ENCODE results near the gene ACAT1.
"Not testable (repeated sequence)": the region's sequence is repeated elsewhere in the genome, so short reads cannot be mapped to it uniquely, and the experiment has no call there.

ACAT1 gene

GRCh38 chr11:108147150-108147549 lies 25.8 kb downstream of the ACAT1 start:
- DNase-seq (ENCODE audit: low spot score): no peak

DNA sequence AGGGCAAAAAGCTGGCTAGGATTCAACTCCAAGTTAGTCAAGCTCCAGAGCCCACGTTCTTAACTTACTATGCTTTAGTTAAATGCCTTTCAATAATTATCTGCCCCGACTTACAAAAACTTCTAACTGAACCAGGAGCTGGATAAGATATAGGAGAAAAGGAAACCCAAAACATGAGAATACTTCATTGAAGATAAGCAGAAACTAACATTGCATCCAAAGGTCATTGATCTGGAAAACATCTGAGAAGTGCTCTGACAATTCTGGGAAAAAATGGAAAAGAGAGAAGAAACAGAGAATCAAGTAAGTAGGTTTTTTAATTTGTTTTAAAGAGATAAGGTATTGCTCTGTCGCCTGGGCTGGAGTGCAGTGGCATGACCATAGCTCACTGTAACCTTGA lies 27.2 kb downstream of the ACAT1 start:
- no peak for DNase-seq (ENCODE audit: low spot score)

- no peak for DNase-seq (ENCODE audit: low spot score)
These were observed 33.2 kb downstream of the ACAT1 start for GRCh38 chr11:108154591-108154990.

DNA sequence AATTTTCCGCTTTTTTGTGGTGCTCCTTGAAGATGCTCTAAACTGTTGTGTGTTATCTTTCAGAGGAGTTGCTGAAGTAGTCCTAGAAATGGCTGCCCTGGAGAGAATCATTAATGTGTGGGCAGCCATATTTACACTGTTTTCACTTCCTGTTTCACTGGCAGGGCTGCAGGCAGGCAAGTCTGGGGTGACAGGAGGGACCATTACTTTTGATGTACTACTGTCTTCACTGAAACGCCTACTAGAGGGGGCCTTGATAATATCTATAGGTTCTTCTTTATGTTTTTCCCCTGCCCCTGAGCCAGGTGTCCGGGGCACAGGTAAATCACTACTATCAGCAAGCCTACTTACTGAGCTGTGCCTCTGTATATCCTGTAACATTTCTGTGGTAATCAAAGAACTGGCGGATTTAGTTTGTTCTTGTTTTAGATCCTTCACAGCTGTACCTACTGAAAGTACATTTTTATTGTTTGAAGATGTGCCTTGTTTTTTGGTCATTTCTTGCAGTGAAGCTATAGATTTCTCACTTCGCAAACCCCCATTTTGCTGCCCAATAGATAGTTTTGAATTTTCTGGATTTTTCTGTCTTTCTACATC lies 39.7 kb downstream of the ACAT1 start:
- DNase-seq (ENCODE audit: low spot score): no peak

GRCh38 chr11:108162878-108163277 lies 41.5 kb downstream of the ACAT1 start:
- DNase-seq (ENCODE audit: low spot score): not testable (repeated sequence)

DNA sequence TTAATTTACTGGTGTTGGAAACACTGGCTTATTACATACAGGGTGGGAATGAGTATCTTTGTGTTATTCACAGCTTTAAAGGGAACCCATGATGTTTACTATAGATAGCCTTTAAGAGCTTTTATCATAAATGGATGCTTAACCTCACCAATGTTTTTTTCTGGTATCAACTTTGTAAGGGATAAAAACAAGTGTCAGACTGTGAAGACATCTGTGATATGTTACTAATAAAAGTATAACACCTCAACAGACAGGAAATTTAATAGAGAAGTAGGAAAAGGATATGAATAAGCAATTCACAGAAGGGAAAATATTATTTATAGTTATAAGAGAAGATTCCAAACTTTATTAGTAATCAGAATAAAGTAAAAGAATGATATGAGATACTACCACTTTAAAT lies 46.3 kb downstream of the ACAT1 start:
- peak; percentile 16 for DNase-seq (ENCODE audit: low spot score)

DNA sequence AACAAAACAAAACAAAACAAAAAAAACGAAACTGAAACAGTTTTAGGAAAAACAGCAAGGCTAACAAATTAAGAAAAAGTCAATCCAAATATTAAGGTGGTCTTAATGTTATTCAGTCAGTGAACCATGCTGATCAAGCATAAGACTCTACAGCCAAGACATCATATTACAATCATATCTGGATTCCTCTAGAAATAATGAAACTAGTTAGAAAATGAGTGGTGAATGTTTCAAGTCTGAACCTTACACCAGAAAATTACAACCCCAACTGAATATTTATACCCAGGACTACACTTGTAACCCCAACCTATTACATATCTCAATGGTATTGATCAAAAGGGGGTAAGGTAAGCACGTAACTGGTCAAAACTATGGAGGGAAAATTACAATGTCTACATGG lies 48.8 kb downstream of the ACAT1 start:
- no peak for DNase-seq (ENCODE audit: low spot score)

DNA sequence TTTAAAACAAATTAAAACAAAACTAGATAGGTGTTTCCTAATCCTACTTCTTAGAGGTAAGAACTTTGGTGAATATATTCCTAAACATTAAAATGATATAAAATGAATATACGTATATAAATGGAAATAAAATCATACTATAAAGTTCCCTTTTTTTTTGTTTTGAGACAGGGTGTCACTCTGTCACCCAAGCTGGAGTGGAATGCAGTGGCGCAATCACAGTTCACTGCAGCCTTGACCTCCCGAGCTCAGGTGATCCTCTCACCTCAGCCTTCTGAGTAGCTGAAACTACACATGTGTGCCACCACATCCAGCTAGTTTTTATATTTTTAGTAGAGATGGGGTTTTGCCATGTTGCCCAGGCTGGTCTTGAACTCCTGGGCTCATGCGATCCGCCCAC lies 56.2 kb downstream of the ACAT1 start:
- DNase-seq (ENCODE audit: low spot score): no peak

- no peak for DNase-seq (ENCODE audit: low spot score)
These were observed 72.4 kb downstream of the ACAT1 start for GRCh38 chr11:108193725-108194124.

GRCh38 chr11:108196901-108197300 lies 75.5 kb downstream of the ACAT1 start:
- no peak for DNase-seq (ENCODE audit: low spot score)
